NT2/D1 (cell line): ENCODE measurements around the gene TPO.

Experiments
- YY1 ChIP-seq: IDR thresholded peaks from 2 replicates; pipeline ENCODE4 v1.6.1; 2011; ENCODE audit not compliant: insufficient read length, insufficient read depth
- ZNF274 ChIP-seq: IDR thresholded peaks from 2 replicates; pipeline ENCODE4 v1.6.1; 2011; ENCODE audit warnings: mild to moderate bottlenecking, low read depth, low read length

GRCh38 chr2:1436369-1436768, 23.1 kb downstream of the TPO start:
- TF ChIP-seq ZNF274 (no peak), YY1 (no peak)
